G401 (cell line): ENCODE data around the gene PPP1R12A. TPM values are rescaled to one million over a fixed set of nuclear protein-coding genes. Genes with fewer than 3 reads are reported as not detected.
A peak's percentile ranks its signal among the peaks of the same experiment; 100 is the strongest.

Experiments used
- DNase-seq: peaks from one replicate; pipeline ENCODE4 v3.0.0-alpha.2; 2015; ENCODE audit warnings: low spot score
- in situ Hi-C: cut with HindIII; loops from 2 replicates; pipeline ENCODE4 v1.10.0; 2016; ENCODE audit warnings: low sequenced_read_pairs, mixed read lengths
- total RNA-seq: library from RNA; depleted of rRNA; stranded (reverse); fragments of >200 nt; shearing (Covaris generic); gene quantifications from 2 replicates; pipeline ENCODE4 v1.2.3, GENCODE V29; 2014

PPP1R12A gene
- total RNA-seq, 1 experiment from 2014 or later = 45.4 TPM

- DNase-seq = no peak
- in situ Hi-C loops = no loop called here
Measured at GRCh38 chr12:79938843-79939242, 3.9 kb upstream of the PPP1R12A start.

GRCh38 chr12:79936670-79937069 is 1.8 kb upstream of the PPP1R12A start:
- in situ Hi-C loops = no loop called here
- no peak for DNase-seq

DNA sequence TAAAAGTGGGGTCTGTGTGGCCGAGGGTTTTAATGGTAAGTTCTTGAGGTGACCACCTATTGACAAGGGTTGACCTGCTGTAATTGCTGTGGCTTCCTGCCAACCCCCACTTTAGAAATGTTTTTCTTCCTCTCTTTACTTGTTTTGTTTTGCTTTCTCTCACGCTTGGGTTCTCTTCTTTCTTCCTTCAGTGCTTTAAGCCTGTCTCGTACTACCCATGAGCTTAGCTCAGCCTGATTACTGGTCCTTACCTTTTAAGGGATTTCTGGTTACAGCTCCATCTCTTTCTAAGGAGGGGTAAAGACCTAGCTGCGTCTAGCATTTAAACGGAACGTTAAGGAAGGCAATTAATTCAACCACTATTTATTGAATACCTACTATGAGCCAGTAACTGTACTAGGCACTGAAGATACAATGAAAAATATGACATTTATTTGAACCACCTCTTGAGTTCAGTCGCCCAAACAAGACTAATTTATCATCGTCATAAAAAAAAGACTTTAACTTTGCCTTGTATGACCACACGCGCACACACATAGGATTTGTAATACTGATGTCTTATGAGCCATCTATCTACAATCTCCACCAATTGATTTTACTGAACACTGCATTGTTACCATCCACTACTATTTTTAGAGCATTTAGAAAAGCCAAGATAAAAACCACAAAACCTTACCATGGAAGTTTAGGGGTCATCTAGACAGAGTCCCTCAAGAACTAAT is 888 bp upstream of the PPP1R12A start:
- DNase-seq = peak; percentile 68
- in situ Hi-C loops = no loop called here

DNA sequence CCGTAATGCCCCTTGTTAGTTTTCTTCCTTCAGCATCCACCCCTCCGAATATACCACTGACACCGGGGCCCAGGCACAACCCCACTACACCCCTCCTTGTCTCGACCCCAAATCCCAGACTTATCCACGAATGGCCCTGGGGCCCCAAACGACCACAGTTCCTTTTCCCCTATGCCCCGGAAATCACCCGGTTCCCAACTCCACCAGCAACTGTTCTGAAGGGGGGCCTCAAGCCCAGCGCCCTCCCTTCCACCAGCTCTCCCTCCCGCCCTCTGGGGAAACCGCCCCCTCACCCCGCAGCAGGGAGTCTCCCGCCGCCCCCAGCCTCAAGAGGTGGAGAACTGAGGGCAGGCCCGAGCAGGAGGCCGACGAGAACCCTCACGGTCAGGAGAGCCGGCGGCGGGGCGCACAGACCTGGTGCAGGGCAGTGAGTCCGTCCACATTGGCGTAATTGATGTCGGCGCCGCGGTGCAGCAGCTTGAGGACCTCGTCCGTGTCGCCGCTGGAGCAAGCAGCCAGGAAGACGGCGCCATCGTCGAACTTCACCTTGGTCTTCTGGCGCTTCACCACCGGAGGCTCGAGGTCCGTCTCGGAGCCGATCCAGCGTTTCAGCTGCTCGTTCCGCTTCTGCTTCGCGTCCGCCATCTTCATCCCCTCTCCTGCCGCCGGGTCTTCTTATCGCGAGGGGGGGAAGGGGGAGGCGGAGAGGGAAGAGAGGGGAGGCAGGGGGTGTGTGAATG is 446 bp downstream of the PPP1R12A start:
- in situ Hi-C loops = no loop called here
- DNase-seq = peak; percentile 40

DNA sequence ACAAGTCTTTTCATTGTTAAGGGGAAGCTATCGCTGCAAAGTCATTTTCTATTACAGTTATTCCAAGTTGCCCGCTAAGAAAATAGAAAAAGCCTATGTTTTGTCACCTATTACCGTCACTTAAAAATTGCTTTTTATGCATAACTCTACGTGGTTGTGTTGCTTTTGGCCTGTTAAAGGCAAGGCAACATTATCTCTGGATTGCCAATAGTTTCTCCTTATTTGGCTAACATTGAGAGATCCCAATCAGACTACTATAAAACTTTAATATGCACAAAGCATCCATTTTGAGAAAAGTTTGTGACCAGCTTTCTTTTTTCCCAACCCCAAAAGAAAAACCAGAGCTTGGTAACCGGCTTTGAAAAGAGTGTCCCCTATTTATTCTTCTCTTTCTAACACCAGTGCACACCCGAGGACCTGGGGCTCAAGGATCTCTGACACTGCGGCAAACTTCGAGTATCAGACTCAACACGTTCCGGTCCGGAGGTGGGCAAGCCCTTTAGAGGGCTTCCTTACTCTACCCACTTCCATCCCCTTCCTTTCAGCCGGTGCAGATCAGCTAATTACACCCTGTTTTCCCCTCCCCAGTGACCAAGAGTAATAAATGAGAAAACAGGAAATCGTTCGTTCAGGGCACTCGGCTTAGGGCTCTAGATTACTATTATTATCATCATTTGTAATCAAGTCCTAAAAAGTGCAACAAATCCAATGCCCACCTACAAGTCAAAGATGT is 1.2 kb downstream of the PPP1R12A start:
- peak; percentile 43 for DNase-seq
- in situ Hi-C loops = no loop called here

GRCh38 chr12:79933043-79933442 is 1.9 kb downstream of the PPP1R12A start:
- DNase-seq = no peak
- in situ Hi-C loops = no loop called here

- in situ Hi-C loops = no loop called here
- no peak for DNase-seq
Measured at GRCh38 chr12:79932357-79932756, 2.5 kb downstream of the PPP1R12A start.

DNA sequence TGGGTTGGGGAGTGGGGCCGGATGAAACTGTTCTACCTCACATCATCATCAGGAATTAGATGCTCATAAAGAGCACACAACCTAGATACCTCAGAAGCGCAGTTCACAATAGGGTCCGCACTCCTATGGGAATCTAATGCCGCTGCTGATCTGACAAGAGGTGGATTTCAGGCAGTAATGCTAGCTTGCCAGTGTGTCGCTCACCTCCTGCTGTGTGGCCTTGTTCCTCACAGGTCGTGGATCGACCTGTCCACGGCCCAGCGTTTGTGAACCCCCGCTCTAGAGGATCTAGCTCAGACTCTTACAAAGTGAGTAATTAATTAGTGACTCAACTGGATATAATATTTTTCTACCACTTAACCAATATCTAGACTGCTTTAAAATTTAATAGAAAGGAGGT is 5.8 kb downstream of the PPP1R12A start:
- DNase-seq = no peak
- in situ Hi-C loops = no loop called here

DNA sequence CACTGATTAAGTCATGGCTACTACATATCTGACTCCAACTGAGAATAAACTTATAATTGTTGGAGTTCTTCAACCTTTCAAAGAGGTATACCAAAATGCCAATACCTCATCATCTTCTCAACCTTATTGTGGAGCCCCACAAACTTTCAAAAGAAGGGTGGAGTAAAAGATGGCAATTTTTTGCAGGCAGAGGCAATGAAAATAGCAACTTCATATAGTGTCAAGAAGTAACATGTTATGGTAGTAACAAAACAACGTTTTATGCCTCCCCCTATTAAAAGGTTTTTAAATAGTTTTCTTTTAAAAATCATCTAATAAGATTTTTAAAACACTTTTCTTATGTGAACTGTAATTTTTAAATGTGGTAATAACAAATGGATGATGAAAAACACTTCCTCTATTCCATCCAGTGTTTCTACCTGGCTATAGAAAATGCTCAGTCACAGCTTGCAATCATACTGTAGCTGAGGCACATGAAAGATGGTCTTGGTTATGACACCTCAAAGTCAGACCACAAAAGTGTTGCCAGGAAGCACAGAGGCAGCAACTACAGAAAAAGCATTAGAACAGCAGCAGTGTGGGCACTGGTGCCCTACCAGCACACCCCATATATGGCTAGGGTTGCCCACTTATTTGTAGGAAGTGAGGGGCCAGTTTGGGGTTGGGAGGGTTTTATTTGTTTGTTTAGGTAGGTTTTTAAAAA is 7.0 kb downstream of the PPP1R12A start:
- in situ Hi-C loops = no loop called here
- no peak for DNase-seq

GRCh38 chr12:79926951-79927350 is 7.9 kb downstream of the PPP1R12A start:
- DNase-seq = no peak
- in situ Hi-C loops = no loop called here

DNA sequence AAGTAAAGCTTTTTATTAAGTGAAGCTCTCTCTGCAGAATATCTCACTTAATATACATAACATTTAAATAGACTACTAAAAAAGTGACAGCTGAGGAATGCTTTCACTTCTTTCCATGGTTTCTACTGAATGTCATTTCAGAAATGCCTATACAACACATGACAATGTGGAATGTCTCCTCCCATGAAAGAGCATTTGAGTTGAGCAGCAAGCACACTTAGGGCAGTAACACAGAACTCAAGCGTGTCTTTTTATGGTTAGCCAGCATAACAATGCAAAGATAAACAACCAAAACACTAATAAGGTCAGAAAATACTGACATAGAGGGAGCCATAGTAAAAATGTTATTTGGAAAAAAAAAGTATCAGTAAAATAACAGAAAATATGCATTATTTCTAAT is 9.4 kb downstream of the PPP1R12A start:
- in situ Hi-C loops = no loop called here
- DNase-seq = no peak

- no peak for DNase-seq
- in situ Hi-C loops = no loop called here
Measured at GRCh38 chr12:79921786-79922185, 13.1 kb downstream of the PPP1R12A start.

DNA sequence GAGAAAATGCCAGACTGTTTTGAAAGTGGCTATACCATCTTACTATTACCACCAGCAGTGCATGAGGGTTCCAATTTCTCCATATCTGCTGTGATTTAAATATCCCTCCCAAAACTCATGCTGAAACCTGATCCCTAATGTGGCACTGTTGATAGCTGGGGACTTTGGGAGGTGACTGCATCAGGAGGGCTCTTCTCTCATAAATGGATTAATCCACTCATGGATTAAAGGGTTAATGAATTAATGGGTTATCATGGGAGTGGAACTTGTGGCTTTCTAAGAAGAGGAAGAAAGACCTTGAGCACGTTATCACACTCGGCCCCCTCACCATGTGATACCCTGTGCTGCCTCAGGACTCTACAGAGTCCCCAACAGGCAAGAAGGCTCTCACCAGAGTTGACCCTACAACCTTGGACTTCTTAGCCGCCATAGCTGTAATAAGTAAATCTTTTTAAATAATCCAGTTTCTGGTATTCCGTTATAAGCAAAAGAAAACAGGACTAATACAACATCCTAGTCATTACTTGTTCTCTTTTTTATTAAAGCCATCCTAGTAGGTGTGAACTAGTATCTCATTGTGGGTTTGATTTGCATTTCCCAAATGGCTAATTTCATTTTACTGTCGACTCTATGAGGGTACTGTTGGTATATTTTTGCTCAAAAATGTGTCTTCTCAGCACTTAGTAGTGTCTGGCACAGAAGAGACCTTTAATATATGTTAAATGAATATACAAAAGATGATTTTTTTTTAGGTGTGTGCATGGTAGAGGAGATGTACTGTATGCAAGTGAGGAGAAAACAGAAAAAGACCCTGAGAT is 14.3 kb downstream of the PPP1R12A start:
- DNase-seq = no peak
- in situ Hi-C loops = no loop called here

GRCh38 chr12:79919762-79920161 is 15.1 kb downstream of the PPP1R12A start:
- in situ Hi-C loops = no loop called here

GRCh38 chr12:79916826-79917225 is 18.1 kb downstream of the PPP1R12A start:
- in situ Hi-C loops = no loop called here

More at GRCh38 chr12:79919762-79920161, 15.1 kb downstream of the PPP1R12A start:
- no peak for DNase-seq

DNA sequence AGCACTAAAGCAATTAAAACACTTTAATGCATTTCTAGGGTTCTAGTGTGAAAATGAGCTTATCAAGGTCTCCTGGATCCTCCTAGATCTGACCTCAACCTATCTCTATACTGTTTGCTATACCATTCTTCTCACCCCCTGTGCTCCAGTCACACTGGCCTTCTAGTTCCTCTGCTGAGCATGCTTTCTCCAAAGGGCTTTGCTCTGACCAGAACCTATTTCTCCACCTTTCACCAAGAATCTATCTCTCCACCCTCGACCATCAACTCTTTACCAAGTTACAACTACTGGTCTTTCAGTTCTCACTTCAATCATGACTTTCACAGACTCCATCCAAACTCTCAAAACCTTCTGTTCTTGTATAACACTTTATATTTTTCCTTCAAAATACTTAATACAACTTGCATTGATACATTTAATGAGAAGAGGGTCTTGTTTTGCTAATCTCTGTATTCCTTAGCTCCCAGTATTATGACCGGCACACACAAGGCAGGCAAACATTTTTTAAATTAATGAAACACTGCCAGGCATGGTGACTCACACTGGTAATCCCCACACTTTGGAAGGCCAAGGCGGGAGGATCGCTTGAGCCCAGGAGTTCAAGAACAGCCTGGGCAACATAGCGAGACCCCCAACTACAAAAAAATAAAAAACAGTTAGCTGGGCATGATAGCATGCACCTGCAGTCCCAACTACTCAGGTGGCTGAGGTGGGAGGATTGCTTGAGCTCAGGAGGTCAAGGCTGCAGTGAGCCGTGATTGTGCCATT is 22.8 kb downstream of the PPP1R12A start:
- in situ Hi-C loops = no loop called here
- DNase-seq = no peak

More at GRCh38 chr12:79916826-79917225, 18.1 kb downstream of the PPP1R12A start:
- DNase-seq = no peak

DNA sequence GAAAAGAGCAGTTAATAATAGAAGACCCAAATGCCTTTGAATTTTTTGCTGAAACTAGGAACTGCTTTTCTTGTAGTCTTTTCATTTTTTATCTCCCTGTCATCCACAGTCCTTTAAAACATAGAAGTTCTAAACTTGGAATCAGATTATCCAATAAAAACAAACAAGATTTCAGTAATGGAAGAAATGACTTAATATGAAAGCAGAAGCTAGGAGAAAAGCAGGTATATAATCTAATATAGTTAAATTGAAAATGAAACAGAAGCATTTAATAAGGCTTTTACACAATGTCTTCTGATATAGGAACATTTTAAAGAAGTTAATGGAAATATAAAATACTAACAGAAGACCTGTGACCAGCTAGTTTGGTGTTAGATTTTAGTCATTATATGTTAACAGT is 26.5 kb downstream of the PPP1R12A start:
- DNase-seq = no peak
- in situ Hi-C loops = no loop called here

- no peak for DNase-seq
- in situ Hi-C loops = no loop called here
Measured at GRCh38 chr12:79901506-79901905, 33.4 kb downstream of the PPP1R12A start.
